A673 (cell line): Measurements from ENCODE around the gene PRG3. TPM values are rescaled to one million over a fixed set of nuclear protein-coding genes. Genes with fewer than 3 reads are reported as not detected.

ENCODE experiments used
- BruUV-seq: library from RNA; stranded (reverse); fragments of 400-500 nt; replicated peaks from 2 replicates; lab custom pipeline; 2021; lab: Mats Ljungman, UMichigan
- CTCF ChIA-PET: fragments of 300-600 bp; sonication (Branson Sonifier 250); formaldehyde crosslinking; loops from one replicate; lab custom pipeline; 2022; ENCODE audit warnings: antibody characterized with exemption; lab: Charles Lee
- POLR2A ChIA-PET: fragments of 300-600 bp; sonication (Branson Sonifier 250); formaldehyde crosslinking; loops from one replicate; lab custom pipeline; 2022; ENCODE audit warnings: antibody characterized with exemption; ENCODE audit not compliant: low non-redundant PET; lab: Charles Lee
- DNase-seq: peaks from one replicate; pipeline ENCODE4 v3.0.0-alpha.2; 2015; ENCODE audit warnings: low spot score
- H3K27ac ChIP-seq: fragments of 200-600 bp; sonication (generic); 2 replicates; pipeline ENCODE4 v1.5.1; 2016; ENCODE audit warnings: mixed run types, low read depth, mild to moderate bottlenecking, mixed read lengths, antibody characterized with exemption, low read length; ENCODE audit not compliant: poor library complexity, severe bottlenecking
- H3K27me3 ChIP-seq: fragments of 200-600 bp; sonication (generic); replicated peaks from 2 replicates; pipeline ENCODE4 v1.6.1; 2017; ENCODE audit warnings: mixed run types, low read depth, mild to moderate bottlenecking, mixed read lengths, antibody characterized with exemption, low read length; ENCODE audit not compliant: insufficient read depth, poor library complexity
- H3K36me3 ChIP-seq: fragments of 200-600 bp; sonication (generic); 2 replicates; pipeline ENCODE4 v1.6.1; 2016; ENCODE audit warnings: mixed run types, mild to moderate bottlenecking, mixed read lengths, antibody characterized with exemption, low read length; ENCODE audit not compliant: insufficient read depth, poor library complexity, severe bottlenecking
- H3K4me1 ChIP-seq: fragments of 200-600 bp; sonication (generic); 2 replicates; pipeline ENCODE4 v1.6.1; 2017; ENCODE audit warnings: mixed run types, mild to moderate bottlenecking, mixed read lengths, antibody characterized with exemption, low read length; ENCODE audit not compliant: insufficient read depth, poor library complexity, severe bottlenecking
- H3K4me3 ChIP-seq: fragments of 200-600 bp; sonication (generic); 2 replicates; pipeline ENCODE4 v1.5.1; 2016; ENCODE audit warnings: low read depth, mixed run types, mild to moderate bottlenecking, mixed read lengths, low read length; ENCODE audit not compliant: poor library complexity, severe bottlenecking
- H3K9me3 ChIP-seq: fragments of 200-600 bp; sonication (generic); 2 replicates; pipeline ENCODE4 v1.6.1; 2016; ENCODE audit warnings: mixed run types, low read depth, mild to moderate bottlenecking, mixed read lengths, antibody characterized with exemption, low read length; ENCODE audit not compliant: poor library complexity, severe bottlenecking
- CTCF ChIP-seq: fragments of 300-800, 200-600 bp; sonication (generic); conservative IDR thresholded peaks from 2 replicates; pipeline ENCODE4 v1.5.1; 2017; ENCODE audit warnings: low read depth, mild to moderate bottlenecking, antibody characterized with exemption, low read length, moderate library complexity, mixed read lengths
- EZH2 ChIP-seq: fragments of 200-600 bp; sonication (generic); IDR thresholded peaks from 2 replicates; pipeline ENCODE4 v1.6.1; 2017; ENCODE audit warnings: borderline replicate concordance, low read depth, mild to moderate bottlenecking, mixed read lengths, antibody characterized with exemption, low read length; ENCODE audit not compliant: poor library complexity, severe bottlenecking
- intact Hi-C: fragments of 100-400 bp; cut with micrococcal nuclease; formaldehyde crosslinking; loops from one replicate; pipeline ENCODE4 v1.10.0; 2022; ENCODE audit not compliant: unreplicated experiment
- total RNA-seq: library from RNA; stranded (reverse); gene quantifications from 2 replicates; pipeline ENCODE4 v1.2.3, GENCODE V29; 2021

PRG3 gene
- total RNA-seq, 1 experiment from 2014 or later, result not detected

- H3K27me3 ChIP-seq, result peaks cover 3% of the 10 kb centered on the region
- intact Hi-C loops, result no loop called here
- no peak overlapping the region for H3K27ac ChIP-seq
- POLR2A ChIA-PET, result no interaction called here
- no peaks in the 10 kb centered on the region for H3K9me3 ChIP-seq
- no peaks in the 10 kb centered on the region for H3K4me1 ChIP-seq
- BruUV-seq, result no TSS peak
- DNase-seq, result no peak
- TF ChIP-seq CTCF (no peak), EZH2 (no peak)
- CTCF ChIA-PET, result interaction anchor here (0.6 kb wide), 1 partner anchor 10 kb away, joined by 8 read pairs; no protein-coding TSS in a partner anchor
- H3K4me3 ChIP-seq, result no peak overlapping the region
- no peaks in the 10 kb centered on the region for H3K36me3 ChIP-seq
These were observed 20.9 kb downstream of the PRG3 start for GRCh38 chr11:57359896-57360690.

- TF ChIP-seq CTCF (no peak), EZH2 (no peak)
- H3K9me3 ChIP-seq, result no peaks in the 10 kb centered on the region
- intact Hi-C loops, result no loop called here
- ChIA-PET POLR2A (no interaction called here), CTCF (no interaction called here)
- H3K4me3 ChIP-seq, result no peak overlapping the region
- no peak for DNase-seq
- no peak overlapping the region for H3K27ac ChIP-seq
- H3K4me1 ChIP-seq, result no peaks in the 10 kb centered on the region
- BruUV-seq, result no TSS peak
- peaks cover 3% of the 10 kb centered on the region for H3K27me3 ChIP-seq
- no peaks in the 10 kb centered on the region for H3K36me3 ChIP-seq
These were observed 21.6 kb downstream of the PRG3 start for GRCh38 chr11:57359396-57359795.

GRCh38 chr11:57358991-57359390 is 22.0 kb downstream of the PRG3 start:
- no peak for DNase-seq
- no TSS peak for BruUV-seq
- TF ChIP-seq CTCF (no peak), EZH2 (no peak)
- Histone ChIP-seq H3K36me3 (no peaks in the 10 kb centered on the region), H3K27ac (no peak overlapping the region), H3K4me1 (no peaks in the 10 kb centered on the region), H3K9me3 (no peaks in the 10 kb centered on the region), H3K27me3 (peaks cover 3% of the 10 kb centered on the region), H3K4me3 (no peak overlapping the region)
- CTCF ChIA-PET, result no interaction called here
- intact Hi-C loops, result no loop called here
- POLR2A ChIA-PET, result no interaction called here
